A549 (cell line): Measurements from ENCODE around the gene RUNX1. TPM values are rescaled to one million over a fixed set of nuclear protein-coding genes. Genes with fewer than 3 reads are reported as not detected.

Experiments used
- ATAC-seq, 2 experiments: fragments of 200-7000 bp in 1 of 2; fragments of >200 bp in 1 of 2; cut with Nextera tagmentation in 1 of 2; cut with Tn5 transposase in 1 of 2; 3 replicates each; pipeline versions ENCODE4 v1.8.0 to v1.9.1; 2018 to 2020; ENCODE audit warnings: mild to moderate bottlenecking in 1 of 2, moderate library complexity in 1 of 2
- CTCF ChIA-PET: fragments of 300-600 bp; sonication (Branson Sonifier 250); formaldehyde crosslinking; extraction: SDS; loops from one replicate; lab custom pipeline; 2021; ENCODE audit warnings: antibody characterized with exemption, inconsistent platforms; lab: Yijun Ruan, JAX
- POLR2A ChIA-PET: fragments of 350-600 bp; formaldehyde crosslinking; extraction: SDS; loops from one replicate; lab custom pipeline; 2021; ENCODE audit warnings: antibody characterized with exemption, inconsistent platforms; lab: Yijun Ruan, JAX
- DNase-seq, 2 experiments: peaks; one replicate each; pipeline versions ENCODE4 v3.0.0 to v3.0.0-alpha.2; 2011 to 2016; ENCODE audit warnings: low read depth in 1 of 2, low spot score in 1 of 2
- FAIRE-seq: peaks from 2 replicates; lab custom pipeline; 2011; peaks lifted over from hg19 to GRCh38; lab: Jason Lieb, UNC
- H3K27ac ChIP-seq, 2 experiments: fragments of >200 bp; sonication (Bioruptor Twin); formaldehyde crosslinking; 3 replicates each; pipeline ENCODE4 v1.5.1; 2016 to 2017
- H3K4me1 ChIP-seq: fragments of >200 bp; sonication (Bioruptor Twin); formaldehyde crosslinking; 3 replicates; pipeline ENCODE4 v1.6.1; 2016
- H3K4me2 ChIP-seq: fragments of >200 bp; sonication (Bioruptor Twin); formaldehyde crosslinking; 3 replicates; pipeline ENCODE4 v1.6.1; 2016
- H3K4me3 ChIP-seq: fragments of >200 bp; sonication (Bioruptor Twin); formaldehyde crosslinking; 3 replicates; pipeline ENCODE4 v1.5.1; 2016
- H3K9me3 ChIP-seq: fragments of >200 bp; sonication (Bioruptor Twin); formaldehyde crosslinking; 3 replicates; pipeline ENCODE4 v1.6.1; 2016
- BHLHE40 ChIP-seq: IDR thresholded peaks from 2 replicates; pipeline ENCODE4 v1.6.1; 2012; ENCODE audit warnings: low read depth, low read length, inconsistent platforms
- CEBPB ChIP-seq, 2 experiments: fragments of >200 bp in 1 of 2; sonication (Bioruptor Twin) in 1 of 2; formaldehyde crosslinking in 1 of 2; IDR thresholded peaks; 2 replicates each; pipeline ENCODE4 v1.6.1; 2012 to 2016
- CHD4 ChIP-seq: fragments of 200-600 bp; sonication (generic); IDR thresholded peaks from 2 replicates; pipeline ENCODE4 v1.6.1; 2016; ENCODE audit warnings: antibody characterized with exemption, mild to moderate bottlenecking, borderline replicate concordance
- EHMT2 ChIP-seq: fragments of 200-600 bp; sonication (generic); IDR thresholded peaks from 2 replicates; pipeline ENCODE4 v1.6.1; 2016; ENCODE audit warnings: antibody characterized with exemption, low read depth, mild to moderate bottlenecking, moderate library complexity
- FOSL2 ChIP-seq, 2 experiments: fragments of 450-650 bp in 1 of 2; fragments of >200 bp in 1 of 2; sonication (Bioruptor Twin) in 1 of 2; formaldehyde crosslinking; IDR thresholded peaks; 2 replicates each; pipeline versions ENCODE4 v1.5.0 to v1.6.1; 2016 to 2020; ENCODE audit warnings: mild to moderate bottlenecking in 1 of 2, moderate library complexity in 1 of 2
- FOXS1 ChIP-seq: fragments of 250-450 bp; sonication (Bioruptor Pico); IDR thresholded peaks from 2 replicates; pipeline ENCODE4 v1.5.0; 2020; ENCODE audit warnings: mild to moderate bottlenecking, moderate library complexity
- GATA3 ChIP-seq: IDR thresholded peaks from 2 replicates; pipeline ENCODE4 v1.6.1; 2012; ENCODE audit warnings: borderline replicate concordance
- HDAC2 ChIP-seq: fragments of 200-600 bp; sonication (generic); IDR thresholded peaks from 2 replicates; pipeline ENCODE4 v1.6.1; 2016
- JUN ChIP-seq, 2 experiments: fragments of >200 bp; sonication (Bioruptor Twin); formaldehyde crosslinking; IDR thresholded peaks; 2 replicates in 1 of 2; 3 replicates in 1 of 2; pipeline ENCODE4 v1.6.1; 2016 to 2017
- POLR2AphosphoS2 ChIP-seq: conservative IDR thresholded peaks from 2 replicates; pipeline ENCODE4 v1.6.1; 2012; ENCODE audit warnings: low read length, improper control_type of control experiment, inconsistent platforms
- RARB ChIP-seq: fragments of 250-450 bp; sonication (Bioruptor Pico); IDR thresholded peaks from 2 replicates; pipeline ENCODE4 v1.8.0; 2021; ENCODE audit warnings: mild to moderate bottlenecking, moderate library complexity
- RCOR1 ChIP-seq: fragments of 150-350 bp; IDR thresholded peaks from 2 replicates; pipeline ENCODE4 v1.6.1; 2014; ENCODE audit warnings: antibody characterized with exemption, low read length, low read depth
- RFX5 ChIP-seq: fragments of 450-650 bp; IDR thresholded peaks from 2 replicates; pipeline ENCODE4 v1.7.1; 2014; ENCODE audit warnings: antibody characterized with exemption, mild to moderate bottlenecking, moderate library complexity
- TP53 ChIP-seq: fragments of 250-450 bp; sonication (Bioruptor Pico); IDR thresholded peaks from 2 replicates; pipeline ENCODE4 v1.5.0; 2021; ENCODE audit warnings: mild to moderate bottlenecking, moderate library complexity
- ZC3H11A ChIP-seq: fragments of 450-650 bp; IDR thresholded peaks from 2 replicates; pipeline ENCODE4 v1.6.1; 2014; ENCODE audit warnings: antibody characterized with exemption, mild to moderate bottlenecking
- ZFP36 ChIP-seq: fragments of 450-650 bp; IDR thresholded peaks from 2 replicates; pipeline ENCODE4 v1.6.1; 2014; ENCODE audit warnings: borderline replicate concordance; ENCODE audit not compliant: partially characterized antibody
- ZNF302 ChIP-seq: fragments of 250-450 bp; sonication (Bioruptor Pico); IDR thresholded peaks from 2 replicates; pipeline ENCODE4 v1.9.0; 2021; ENCODE audit warnings: inconsistent platforms, mild to moderate bottlenecking, moderate library complexity
- WGBS: methylation state at CpG from one replicate; pipeline ENCODE4 v1.1.6; 2017; ENCODE audit errors: missing lambda C conversion rate; 5-methylcytosine and 5-hydroxymethylcytosine counted together
- polyA plus RNA-seq, 4 experiments: library from polyadenylated mRNA; depleted of rRNA in 3 of 4; stranded (reverse); fragments of >200 nt; fragmentation: RNase III in 1 of 4; extraction: RNeasy Plus Mini Kit Qiagen cat#74134 plus additional on column Dnase treatment in 1 of 4; gene quantifications; 2 replicates in 3 of 4; 3 replicates in 1 of 4; pipeline ENCODE4 v1.2.3, GENCODE V29; 2011 to 2017
- TF ChIP-seq, protein P1 (sequence below): fragments of 200-600 bp; sonication (generic); IDR thresholded peaks from 2 replicates; pipeline ENCODE4 v1.6.1; 2016; ENCODE audit warnings: antibody characterized with exemption, mild to moderate bottlenecking, moderate library complexity
- TF ChIP-seq, protein P2 (sequence below): fragments of >200 bp; sonication (Bioruptor Twin); formaldehyde crosslinking; IDR thresholded peaks from 3 replicates; pipeline ENCODE4 v1.6.1; 2016
- TF ChIP-seq, protein P3 (sequence below): fragments of >200 bp; sonication (Bioruptor Twin); formaldehyde crosslinking; IDR thresholded peaks from 2 replicates; pipeline ENCODE4 v1.6.1; 2016
- TF ChIP-seq, protein P4 (sequence below): IDR thresholded peaks from 2 replicates; pipeline ENCODE4 v1.6.1; 2012

RUNX1 gene
- polyA plus RNA-seq, 2 of the 4 experiments (the other 2 are of a cell fraction) = 5.5 TPM

DNA sequence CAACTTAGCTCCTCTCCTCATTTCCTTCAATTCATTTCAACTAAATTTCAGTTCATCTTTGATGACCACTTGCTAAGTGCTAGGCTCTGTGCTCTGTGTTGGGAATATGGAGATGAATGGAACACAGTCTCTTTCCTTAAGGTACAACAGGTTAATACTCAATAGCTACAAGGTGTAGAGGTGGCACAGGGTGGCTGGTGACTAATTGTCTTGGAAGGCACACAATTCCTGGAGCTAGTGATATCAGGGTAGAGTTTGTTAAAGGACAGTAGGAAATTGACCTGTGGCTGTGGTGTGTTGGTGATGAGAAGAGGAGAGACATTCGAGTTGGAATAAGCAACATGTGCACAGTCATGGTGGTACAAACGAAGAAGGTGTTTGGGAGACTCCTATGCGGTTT is 124.9 kb downstream of the RUNX1 start:
- no peak for ATAC-seq
- TF ChIP-seq CHD4 (no peak), TP53 (no peak), ZNF302 (no peak), EHMT2 (no peak), RARB (CRISPR knock-in tag) (no peak)
- TF ChIP-seq, protein P1, sequence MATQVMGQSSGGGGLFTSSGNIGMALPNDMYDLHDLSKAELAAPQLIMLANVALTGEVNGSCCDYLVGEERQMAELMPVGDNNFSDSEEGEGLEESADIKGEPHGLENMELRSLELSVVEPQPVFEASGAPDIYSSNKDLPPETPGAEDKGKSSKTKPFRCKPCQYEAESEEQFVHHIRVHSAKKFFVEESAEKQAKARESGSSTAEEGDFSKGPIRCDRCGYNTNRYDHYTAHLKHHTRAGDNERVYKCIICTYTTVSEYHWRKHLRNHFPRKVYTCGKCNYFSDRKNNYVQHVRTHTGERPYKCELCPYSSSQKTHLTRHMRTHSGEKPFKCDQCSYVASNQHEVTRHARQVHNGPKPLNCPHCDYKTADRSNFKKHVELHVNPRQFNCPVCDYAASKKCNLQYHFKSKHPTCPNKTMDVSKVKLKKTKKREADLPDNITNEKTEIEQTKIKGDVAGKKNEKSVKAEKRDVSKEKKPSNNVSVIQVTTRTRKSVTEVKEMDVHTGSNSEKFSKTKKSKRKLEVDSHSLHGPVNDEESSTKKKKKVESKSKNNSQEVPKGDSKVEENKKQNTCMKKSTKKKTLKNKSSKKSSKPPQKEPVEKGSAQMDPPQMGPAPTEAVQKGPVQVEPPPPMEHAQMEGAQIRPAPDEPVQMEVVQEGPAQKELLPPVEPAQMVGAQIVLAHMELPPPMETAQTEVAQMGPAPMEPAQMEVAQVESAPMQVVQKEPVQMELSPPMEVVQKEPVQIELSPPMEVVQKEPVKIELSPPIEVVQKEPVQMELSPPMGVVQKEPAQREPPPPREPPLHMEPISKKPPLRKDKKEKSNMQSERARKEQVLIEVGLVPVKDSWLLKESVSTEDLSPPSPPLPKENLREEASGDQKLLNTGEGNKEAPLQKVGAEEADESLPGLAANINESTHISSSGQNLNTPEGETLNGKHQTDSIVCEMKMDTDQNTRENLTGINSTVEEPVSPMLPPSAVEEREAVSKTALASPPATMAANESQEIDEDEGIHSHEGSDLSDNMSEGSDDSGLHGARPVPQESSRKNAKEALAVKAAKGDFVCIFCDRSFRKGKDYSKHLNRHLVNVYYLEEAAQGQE = no peak
- TF ChIP-seq, protein P2, sequence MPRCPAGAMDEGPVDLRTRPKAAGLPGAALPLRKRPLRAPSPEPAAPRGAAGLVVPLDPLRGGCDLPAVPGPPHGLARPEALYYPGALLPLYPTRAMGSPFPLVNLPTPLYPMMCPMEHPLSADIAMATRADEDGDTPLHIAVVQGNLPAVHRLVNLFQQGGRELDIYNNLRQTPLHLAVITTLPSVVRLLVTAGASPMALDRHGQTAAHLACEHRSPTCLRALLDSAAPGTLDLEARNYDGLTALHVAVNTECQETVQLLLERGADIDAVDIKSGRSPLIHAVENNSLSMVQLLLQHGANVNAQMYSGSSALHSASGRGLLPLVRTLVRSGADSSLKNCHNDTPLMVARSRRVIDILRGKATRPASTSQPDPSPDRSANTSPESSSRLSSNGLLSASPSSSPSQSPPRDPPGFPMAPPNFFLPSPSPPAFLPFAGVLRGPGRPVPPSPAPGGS = no peak
- no peaks in the 10 kb centered on the region for H3K9me3 ChIP-seq
- no peak for FAIRE-seq
- no peak overlapping the region for H3K4me2 ChIP-seq
- CTCF ChIA-PET = no interaction called here
- 17% methylated on average over 3 of the region's 3 CpGs for WGBS
- DNase-seq = no peak
- H3K4me3 ChIP-seq = no peak overlapping the region
- H3K27ac ChIP-seq = no peak overlapping the region
- POLR2A ChIA-PET = no interaction called here
- H3K4me1 ChIP-seq = peaks cover 4% of the 10 kb centered on the region; the same call in 1 of the 3 replicates

DNA sequence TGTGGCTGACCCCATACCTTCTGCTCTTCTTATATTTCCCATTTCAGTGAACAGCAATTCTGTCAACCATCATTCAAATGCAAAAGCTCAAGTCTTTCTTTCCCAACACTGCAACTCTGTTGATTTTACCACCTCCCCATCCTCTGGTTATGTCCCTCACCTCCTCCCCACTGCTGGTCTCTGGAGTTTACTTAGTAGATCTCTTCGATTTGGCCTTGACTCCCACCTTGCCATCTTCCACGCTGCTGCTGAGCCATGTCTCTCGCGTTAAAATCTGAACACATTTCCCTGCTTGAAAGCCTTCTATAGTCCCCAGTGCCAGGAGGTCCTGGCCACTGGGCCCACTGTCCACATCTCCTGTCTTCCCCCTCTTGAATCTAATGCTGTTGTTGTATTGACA is 125.5 kb downstream of the RUNX1 start:
- no peak for ATAC-seq
- no peak for FAIRE-seq
- DNase-seq = no peak
- no peaks in the 10 kb centered on the region for H3K9me3 ChIP-seq
- TF ChIP-seq EHMT2 (no peak), JUN (IDR thresholded peaks at IDR 0.05) (no peak), POLR2AphosphoS2 (no peak), CEBPB (IDR thresholded peaks at IDR 0.05) (no peak), GATA3 (no peak), HDAC2 (no peak), RFX5 (no peak), FOSL2 (IDR thresholded peaks at IDR 0.05) (no peak), FOSL2 (CRISPR knock-in tag; IDR thresholded peaks at IDR 0.05) (no peak), ZC3H11A (no peak), RCOR1 (no peak), ZFP36 (no peak), FOXS1 (CRISPR knock-in tag) (no peak), BHLHE40 (no peak)
- TF ChIP-seq, protein P3, sequence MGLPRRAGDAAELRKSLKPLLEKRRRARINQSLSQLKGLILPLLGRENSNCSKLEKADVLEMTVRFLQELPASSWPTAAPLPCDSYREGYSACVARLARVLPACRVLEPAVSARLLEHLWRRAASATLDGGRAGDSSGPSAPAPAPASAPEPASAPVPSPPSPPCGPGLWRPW = no peak
- TF ChIP-seq, protein P2 = no peak
- TF ChIP-seq, protein P4, sequence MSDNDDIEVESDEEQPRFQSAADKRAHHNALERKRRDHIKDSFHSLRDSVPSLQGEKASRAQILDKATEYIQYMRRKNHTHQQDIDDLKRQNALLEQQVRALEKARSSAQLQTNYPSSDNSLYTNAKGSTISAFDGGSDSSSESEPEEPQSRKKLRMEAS = no peak
- ChIA-PET POLR2A (no interaction called here), CTCF (no interaction called here)
- no peak overlapping the region for H3K27ac ChIP-seq
- H3K4me2 ChIP-seq = no peak overlapping the region
- no peak overlapping the region for H3K4me3 ChIP-seq
- 86% methylated on average over 4 of the region's 4 CpGs for WGBS
- H3K4me1 ChIP-seq = peaks cover 4% of the 10 kb centered on the region; the same call in 1 of the 3 replicates
